HepG2 (cell line): ENCODE results near the gene FKBP5. TPM values are rescaled to one million over a fixed set of nuclear protein-coding genes. Genes with fewer than 3 reads are reported as not detected.

ENCODE experiments used
- ATAC-seq: fragments of 200-7000 bp; cut with Tn5 transposase; 3 replicates; pipeline ENCODE4 v1.9.1; 2020; ENCODE audit warnings: mild to moderate bottlenecking, moderate library complexity
- BruUV-seq: library from RNA; stranded (reverse); fragments of 400-500 nt; replicated peaks from 2 replicates; lab custom pipeline; 2021; lab: Mats Ljungman, UMichigan
- CTCF ChIA-PET: fragments of 300-600 bp; formaldehyde crosslinking; extraction: SDS; loops from one replicate; lab custom pipeline; 2021; ENCODE audit warnings: low total read pairs, inconsistent platforms, low intra/inter-chr PET ratio; lab: Yijun Ruan, JAX
- POLR2A ChIA-PET: fragments of 350-600 bp; sonication (Branson Sonifier 250); formaldehyde crosslinking; loops from one replicate; lab custom pipeline; 2020; ENCODE audit warnings: antibody characterized with exemption, inconsistent platforms; lab: Yijun Ruan, JAX
- DNase-seq: peaks from one replicate; pipeline ENCODE4 v3.0.0-alpha.2; 2015; ENCODE audit warnings: low spot score
- FAIRE-seq: peaks from 3 replicates; lab custom pipeline; 2011; peaks lifted over from hg19 to GRCh38; lab: Jason Lieb, UNC
- H2AFZ ChIP-seq: one replicate; pipeline ENCODE4 v1.6.1; 2011; ENCODE audit warnings: low read length, inconsistent platforms
- H3K27ac ChIP-seq: fragments of 300-600 bp; 3 replicates; pipeline ENCODE4 v1.8.0; 2011; ENCODE audit warnings: mixed run types, mild to moderate bottlenecking, mixed read lengths, low read length, inconsistent platforms; ENCODE audit not compliant: insufficient read depth; ENCODE audit errors: extremely low read length
- H3K27me3 ChIP-seq, 2 experiments: fragments of 200-600 bp in 1 of 2; 2 replicates in 1 of 2; 3 replicates in 1 of 2; pipeline versions ENCODE4 v1.6.0 to v1.8.0; 2011; ENCODE audit warnings: low read length in 2 of 2, mild to moderate bottlenecking in 2 of 2, moderate library complexity in 2 of 2, inconsistent platforms in 1 of 2; ENCODE audit not compliant: insufficient read depth in 2 of 2, control insufficient read depth in 1 of 2
- H3K36me3 ChIP-seq, 2 experiments: fragments of 200-600 bp in 1 of 2; replicated peaks in 1 of 2; 2 replicates in 1 of 2; 3 replicates in 1 of 2; pipeline versions ENCODE4 v1.5.1 to v1.8.0; 2011; ENCODE audit warnings: low read length in 2 of 2, inconsistent platforms in 1 of 2; ENCODE audit not compliant: insufficient read depth in 2 of 2, control insufficient read depth in 1 of 2
- H3K4me1 ChIP-seq: 2 replicates; pipeline ENCODE4 v1.5.1; 2012; ENCODE audit warnings: low read length, inconsistent platforms; ENCODE audit not compliant: insufficient read depth
- H3K4me2 ChIP-seq: 2 replicates; pipeline ENCODE4 v1.6.0; 2011; ENCODE audit warnings: low read depth, low read length, inconsistent platforms
- H3K4me3 ChIP-seq, 3 experiments: fragments of 200-600 bp in 1 of 3; sonication (generic), shearing (Covaris generic) in 1 of 3; replicated peaks in 1 of 3; 2 replicates each; pipeline ENCODE4 v1.5.1; 2011 to 2016; ENCODE audit warnings: low read length in 3 of 3, inconsistent platforms in 2 of 3, low read depth in 2 of 3, mild to moderate bottlenecking in 2 of 3, control low read depth in 1 of 3, mixed read lengths in 1 of 3; ENCODE audit not compliant: insufficient read depth in 1 of 3
- H3K79me2 ChIP-seq: one replicate; pipeline ENCODE4 v1.6.1; 2011; ENCODE audit warnings: low read length, inconsistent platforms; ENCODE audit not compliant: insufficient read depth
- H3K9ac ChIP-seq: 2 replicates; pipeline ENCODE4 v1.6.0; 2011; ENCODE audit warnings: mild to moderate bottlenecking, low read depth, low read length, inconsistent platforms; ENCODE audit not compliant: insufficient read depth
- H3K9me3 ChIP-seq: 2 replicates; pipeline ENCODE4 v1.5.1; 2012; ENCODE audit warnings: mild to moderate bottlenecking, low read length
- H4K20me1 ChIP-seq: 2 replicates; pipeline ENCODE4 v1.6.0; 2011; ENCODE audit warnings: inconsistent platforms, mild to moderate bottlenecking, low read length, moderate library complexity; ENCODE audit not compliant: insufficient read depth
- EEA1 ChIP-seq: sonication (generic); formaldehyde crosslinking; IDR thresholded peaks from 2 replicates; pipeline ENCODE4 v1.5.1; 2020; ENCODE audit warnings: mild to moderate bottlenecking, missing genetic modification reagents, borderline replicate concordance
- GLMP ChIP-seq: sonication (generic); formaldehyde crosslinking; IDR thresholded peaks from 2 replicates; pipeline ENCODE4 v1.9.0; 2021; ENCODE audit warnings: missing genetic modification reagents, mild to moderate bottlenecking, borderline replicate concordance
- GPN1 ChIP-seq: sonication (generic); formaldehyde crosslinking; IDR thresholded peaks from 2 replicates; pipeline ENCODE4 v1.5.1; 2020; ENCODE audit warnings: missing genetic modification reagents, borderline replicate concordance
- HNF4G ChIP-seq, 2 experiments: sonication (generic) in 1 of 2; formaldehyde crosslinking in 1 of 2; IDR thresholded peaks; 2 replicates each; pipeline versions ENCODE4 v1.4.0 to v1.6.1; 2011 to 2020; ENCODE audit warnings: borderline replicate concordance in 2 of 2, low read depth in 2 of 2, mild to moderate bottlenecking in 2 of 2, low read length in 1 of 2, missing genetic modification reagents in 1 of 2, moderate library complexity in 1 of 2
- HOXA7 ChIP-seq: sonication (generic); formaldehyde crosslinking; IDR thresholded peaks from 2 replicates; pipeline ENCODE4 v1.8.1; 2022; ENCODE audit warnings: mild to moderate bottlenecking, missing genetic modification reagents, moderate library complexity
- KLF11 ChIP-seq: IDR thresholded peaks from 2 replicates; pipeline ENCODE4 v1.6.1; 2016; ENCODE audit warnings: missing compliant biosample characterization
- RAD21 ChIP-seq: fragments of 450-650 bp; formaldehyde crosslinking; IDR thresholded peaks from 2 replicates; pipeline ENCODE4 v1.5.0; 2020; ENCODE audit warnings: mild to moderate bottlenecking
- RBM22 ChIP-seq: fragments of 200-400 bp; formaldehyde crosslinking; optimal IDR thresholded peaks from 2 replicates; pipeline ENCODE3; 2017; ENCODE audit warnings: mild to moderate bottlenecking, low read length, moderate library complexity
- SMAD3 ChIP-seq: sonication (generic); formaldehyde crosslinking; IDR thresholded peaks from 2 replicates; pipeline ENCODE4 v1.4.0; 2020; ENCODE audit warnings: missing genetic modification reagents
- SNAPC4 ChIP-seq: sonication (generic); formaldehyde crosslinking; IDR thresholded peaks from 2 replicates; pipeline ENCODE4 v1.4.0; 2020; ENCODE audit warnings: mild to moderate bottlenecking, missing genetic modification reagents
- YEATS2 ChIP-seq: sonication (generic); formaldehyde crosslinking; IDR thresholded peaks from 2 replicates; pipeline ENCODE4 v1.4.0; 2020; ENCODE audit warnings: missing genetic modification reagents, borderline replicate concordance
- ZNF609 ChIP-seq: sonication (generic); formaldehyde crosslinking; IDR thresholded peaks from 2 replicates; pipeline ENCODE4 v1.4.0; 2020; ENCODE audit warnings: mild to moderate bottlenecking, missing genetic modification reagents, borderline replicate concordance
- WGBS: methylation state at CpG from one replicate; pipeline ENCODE4 v1.1.6; 2017; ENCODE audit warnings: low lambda C conversion rate; 5-methylcytosine and 5-hydroxymethylcytosine counted together
- in situ Hi-C: cut with HindIII; loops from 2 replicates; pipeline ENCODE4 v1.10.0; 2017; ENCODE audit warnings: low pct_unique_long_range_greater_than_20kb; ENCODE audit not compliant: extremely low pct_ligation_motif_present
- intact Hi-C: fragments of 100-400 bp; cut with micrococcal nuclease; formaldehyde crosslinking; loops from one replicate; pipeline ENCODE4 v1.10.0; 2022; ENCODE audit not compliant: unreplicated experiment
- polyA plus RNA-seq, 8 experiments: library from polyadenylated mRNA; depleted of rRNA in 3 of 8; stranded (reverse) in 7 of 8; unstranded in 1 of 8; fragments of >200 nt; fragmentation: Illumina TruSeq in 4 of 8; extraction: Trizol in 4 of 8; gene quantifications; 2 replicates each; pipeline versions ENCODE4 v1.2.1 to v1.2.3, GENCODE V29; 2011 to 2016; ENCODE audit warnings: low read depth in 4 of 8, missing spikeins in 1 of 8, mixed read lengths in 1 of 8; ENCODE audit not compliant: insufficient read depth in 1 of 8
- total RNA-seq, 5 experiments: library from RNA; depleted of rRNA; stranded (reverse); fragments of >200 nt; fragmentation: Illumina TruSeq; extraction: Trizol; gene quantifications; 2 replicates each; pipeline ENCODE4 v1.2.3, GENCODE V29; 2016; ENCODE audit warnings: low read depth in 1 of 5

Gene FKBP5
- total and polyA plus RNA-seq, 2 of the 13 experiments (the other 11 are each of a cell fraction or from before 2014, with no cell fraction given), result 8.0 to 17.4 TPM

- TF ChIP-seq ZNF609 (CRISPR knock-in tag) (no peak), RBM22 (no peak)
- TF ChIP-seq, all 625 proteins: peak for 0
These were observed 14.1 kb downstream of the FKBP5 start (continued) for GRCh38 chr6:35674594-35674993.

GRCh38 chr6:35673755-35674154 is 15.0 kb downstream of the FKBP5 start:
- Histone ChIP-seq H3K4me2 (no peak overlapping the region), H4K20me1 (no peaks in the 10 kb centered on the region), H3K4me3 (no peak overlapping the region), H3K27me3 (no peaks in the 10 kb centered on the region), H2AFZ (no peak overlapping the region), H3K27ac (no peak overlapping the region), H3K36me3 (peaks cover 2% of the 10 kb centered on the region in 2 experiments; a peak in 2 of 5 replicates), H3K79me2 (peaks cover 45% of the 10 kb centered on the region), H3K9ac (no peak overlapping the region), H3K9me3 (no peaks in the 10 kb centered on the region), H3K4me1 (no peaks in the 10 kb centered on the region)
- no peak for ATAC-seq
- no TSS peak for BruUV-seq
- no peak for FAIRE-seq
- in situ Hi-C loops, result no loop called here
- WGBS, result 90% methylated on average over 1 of the region's 1 CpG
- intact Hi-C loops, result no loop called here
- CTCF ChIA-PET, result no interaction called here
- DNase-seq, result no peak
- POLR2A ChIA-PET, result no interaction called here
- TF ChIP-seq GPN1 (CRISPR knock-in tag) (no peak), GLMP (no peak), YEATS2 (CRISPR knock-in tag) (no peak), EEA1 (no peak), KLF11 (CRISPR knock-in tag) (no peak), HOXA7 (CRISPR knock-in tag) (no peak), SMAD3 (CRISPR knock-in tag) (no peak), HNF4G (IDR thresholded peaks at IDR 0.05; ENCODE audit: borderline replicate concordance, low read depth, low read length) (no peak), HNF4G (CRISPR knock-in tag; IDR thresholded peaks at IDR 0.05; ENCODE audit: borderline replicate concordance, low read depth) (no peak), SNAPC4 (no peak), RAD21 (no peak)
